Measurements from ENCODE around the gene DUSP9.

GRCh38 chrX:153614818-153615217, 32.2 kb upstream of the DUSP9 start:
- TF ChIP-seq POLR2A (IDR thresholded peaks at IDR 0.05; ENCODE audit: low read depth, low read length) (no peak), CTCF (IDR thresholded peaks at IDR 0.05; ENCODE audit: extremely low read depth in 1 of 2, insufficient read depth in 1 of 2, low read depth in 1 of 2, low read length in 2 of 2) (no peak)
